HCT116 (cell line): ENCODE measurements around the gene CACNA2D3.

Experiments used
- CEBPB ChIP-seq: IDR thresholded peaks from 2 replicates; pipeline ENCODE4 v1.6.1; 2012; ENCODE audit warnings: low read depth
- POLR2A ChIP-seq: IDR thresholded peaks from 2 replicates; pipeline ENCODE4 v1.7.0; 2011; ENCODE audit warnings: borderline replicate concordance; ENCODE audit not compliant: insufficient read depth, insufficient read length; ENCODE audit errors: extremely low read depth
- SIN3A ChIP-seq: IDR thresholded peaks from 2 replicates; pipeline ENCODE4 v1.6.1; 2012; ENCODE audit warnings: low read depth
- TF ChIP-seq, protein P1 (sequence below), 3 experiments: fragments of 200-600 bp in 1 of 3; sonication (generic) in 1 of 3; IDR thresholded peaks in 2 of 3; conservative IDR thresholded peaks in 1 of 3; 2 replicates each; pipeline ENCODE4 v1.5.1; 2012 to 2017; ENCODE audit warnings: low read depth in 2 of 3, low read length in 2 of 3, antibody characterized with exemption in 1 of 3, borderline replicate concordance in 1 of 3, control low read depth in 1 of 3, mild to moderate bottlenecking in 1 of 3, mixed read lengths in 1 of 3, mixed run types in 1 of 3, moderate library complexity in 1 of 3; ENCODE audit not compliant: insufficient read depth in 1 of 3

DNA sequence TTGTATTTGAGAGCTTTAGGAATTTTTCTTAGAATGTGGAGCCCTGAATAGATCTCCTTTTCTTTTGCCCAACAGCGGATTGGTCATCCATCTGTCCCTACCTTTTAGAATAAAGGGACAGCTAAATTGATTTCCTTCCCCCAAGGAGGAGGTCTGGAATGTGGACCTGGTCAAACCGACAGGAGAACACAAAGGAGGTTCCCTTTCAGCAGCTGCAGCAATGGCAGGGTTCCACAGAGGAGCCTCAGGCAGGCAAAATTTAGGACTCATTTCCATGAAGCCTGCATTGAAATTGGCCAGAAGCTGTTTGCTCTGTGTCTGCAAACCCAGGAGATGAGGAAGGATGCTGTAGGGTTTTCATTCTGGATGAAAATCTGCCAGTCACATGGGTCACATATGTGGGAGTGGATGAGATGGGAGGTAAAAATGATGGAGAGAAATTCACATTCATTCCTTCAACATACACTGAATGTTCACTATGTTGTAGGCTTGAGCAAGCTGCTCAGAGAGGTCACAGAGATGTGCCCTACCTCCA is 728.2 kb downstream of the CACNA2D3 start:
- TF ChIP-seq, protein P1, sequence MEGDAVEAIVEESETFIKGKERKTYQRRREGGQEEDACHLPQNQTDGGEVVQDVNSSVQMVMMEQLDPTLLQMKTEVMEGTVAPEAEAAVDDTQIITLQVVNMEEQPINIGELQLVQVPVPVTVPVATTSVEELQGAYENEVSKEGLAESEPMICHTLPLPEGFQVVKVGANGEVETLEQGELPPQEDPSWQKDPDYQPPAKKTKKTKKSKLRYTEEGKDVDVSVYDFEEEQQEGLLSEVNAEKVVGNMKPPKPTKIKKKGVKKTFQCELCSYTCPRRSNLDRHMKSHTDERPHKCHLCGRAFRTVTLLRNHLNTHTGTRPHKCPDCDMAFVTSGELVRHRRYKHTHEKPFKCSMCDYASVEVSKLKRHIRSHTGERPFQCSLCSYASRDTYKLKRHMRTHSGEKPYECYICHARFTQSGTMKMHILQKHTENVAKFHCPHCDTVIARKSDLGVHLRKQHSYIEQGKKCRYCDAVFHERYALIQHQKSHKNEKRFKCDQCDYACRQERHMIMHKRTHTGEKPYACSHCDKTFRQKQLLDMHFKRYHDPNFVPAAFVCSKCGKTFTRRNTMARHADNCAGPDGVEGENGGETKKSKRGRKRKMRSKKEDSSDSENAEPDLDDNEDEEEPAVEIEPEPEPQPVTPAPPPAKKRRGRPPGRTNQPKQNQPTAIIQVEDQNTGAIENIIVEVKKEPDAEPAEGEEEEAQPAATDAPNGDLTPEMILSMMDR (IDR thresholded peaks at IDR 0.05 in 2 of 3, conservative IDR thresholded peaks at IDR 0.05 in 1 of 3; ENCODE audit: borderline replicate concordance in 1 of 3, insufficient read depth in 1 of 3, low read depth in 2 of 3, low read length in 2 of 3): no peak
- TF ChIP-seq SIN3A (no peak), CEBPB (no peak), POLR2A (no peak)
